Caco-2 (cell line): ENCODE results near the gene NRBF2. TPM values are rescaled to one million over a fixed set of nuclear protein-coding genes. Genes with fewer than 3 reads are reported as not detected.

ENCODE experiments used
- BruUV-seq: library from RNA; stranded (reverse); fragments of 400-500 nt; replicated peaks from 2 replicates; lab custom pipeline; 2021; lab: Mats Ljungman, UMichigan
- CTCF ChIA-PET: fragments of 300-600 bp; sonication (Branson Sonifier 250); formaldehyde crosslinking; loops from one replicate; lab custom pipeline; 2022; ENCODE audit warnings: antibody characterized with exemption; lab: Charles Lee
- POLR2A ChIA-PET: fragments of 300-600 bp; sonication (Branson Sonifier 250); formaldehyde crosslinking; loops from one replicate; lab custom pipeline; 2022; ENCODE audit warnings: antibody characterized with exemption; lab: Charles Lee
- DNase-seq, 2 experiments: peaks; one replicate each; pipeline versions ENCODE4 v3.0.0 to v3.0.0-alpha.2; 2020 to 2022
- H3K27me3 ChIP-seq: replicated peaks from 2 replicates; pipeline ENCODE4 v1.6.0; 2011; ENCODE audit warnings: low read length; ENCODE audit not compliant: control insufficient read depth, insufficient read depth
- H3K36me3 ChIP-seq: 2 replicates; pipeline ENCODE4 v1.5.1; 2011; ENCODE audit warnings: low read length; ENCODE audit not compliant: control insufficient read depth, insufficient read depth
- H3K4me1 ChIP-seq: fragments of 250-450 bp; sonication (Bioruptor Pico); 2 replicates; pipeline ENCODE4 v1.5.1; 2020; ENCODE audit warnings: mild to moderate bottlenecking
- H3K4me3 ChIP-seq: 2 replicates; pipeline ENCODE4 v1.5.1; 2011; ENCODE audit warnings: low read depth, mild to moderate bottlenecking, control low read depth, low read length
- H3K9me3 ChIP-seq: fragments of 250-450 bp; sonication (Bioruptor Pico); 2 replicates; pipeline ENCODE4 v1.5.1; 2020; ENCODE audit warnings: mild to moderate bottlenecking, moderate library complexity
- H3K27ac Mint-ChIP-seq: one replicate; pipeline ENCODE4 v1.8.0; 2022; ENCODE audit warnings: mixed read lengths; ENCODE audit not compliant: unreplicated experiment
- H3K27me3 Mint-ChIP-seq: one replicate; pipeline ENCODE4 v1.8.0; 2022; ENCODE audit warnings: mixed read lengths; ENCODE audit not compliant: insufficient read depth, unreplicated experiment
- H3K36me3 Mint-ChIP-seq: one replicate; pipeline ENCODE4 v1.8.0; 2022; ENCODE audit warnings: mild to moderate bottlenecking, mixed read lengths; ENCODE audit not compliant: insufficient read depth, unreplicated experiment
- H3K4me1 Mint-ChIP-seq: one replicate; pipeline ENCODE4 v1.8.0; 2022; ENCODE audit warnings: low read depth, mixed read lengths; ENCODE audit not compliant: unreplicated experiment
- H3K4me3 Mint-ChIP-seq: one replicate; pipeline ENCODE4 v1.8.0; 2022; ENCODE audit warnings: mild to moderate bottlenecking, moderate library complexity, mixed read lengths; ENCODE audit not compliant: unreplicated experiment
- H3K9me3 Mint-ChIP-seq: one replicate; pipeline ENCODE4 v1.8.0; 2022; ENCODE audit warnings: mixed read lengths; ENCODE audit not compliant: unreplicated experiment
- CTCF ChIP-seq, 2 experiments: fragments of 200-600 bp in 1 of 2; IDR thresholded peaks; 1 replicate in 1 of 2; 2 replicates in 1 of 2; pipeline versions ENCODE4 v1.5.1 to v1.8.0; 2011 to 2022; ENCODE audit warnings: antibody characterized with exemption in 1 of 2, control low read depth in 1 of 2, inconsistent platforms in 1 of 2, low read depth in 1 of 2, low read length in 1 of 2, mild to moderate bottlenecking in 1 of 2, moderate library complexity in 1 of 2; ENCODE audit not compliant: insufficient read depth in 1 of 2, severe bottlenecking in 1 of 2, unreplicated experiment in 1 of 2
- intact Hi-C: fragments of 100-400 bp; cut with micrococcal nuclease; formaldehyde crosslinking; loops from one replicate; pipeline ENCODE4 v1.10.0; 2022; ENCODE audit not compliant: unreplicated experiment
- total RNA-seq: library from RNA; stranded (reverse); gene quantifications from 2 replicates; pipeline ENCODE4 v1.2.3, GENCODE V29; 2022

Gene NRBF2
- total RNA-seq, 1 experiment from 2014 or later, result 52.5 TPM

- CTCF ChIA-PET, result interaction anchor here (0.7 kb wide), 1 partner anchor 608 kb away, joined by 3 read pairs; no protein-coding TSS in a partner anchor
- peaks cover 6% of the 10 kb centered on the region for H3K4me1 Mint-ChIP-seq
- no peaks in the 10 kb centered on the region for H3K4me1 ChIP-seq
- H3K36me3 ChIP-seq, result no peaks in the 10 kb centered on the region
- H3K27me3 Mint-ChIP-seq, result peaks cover 13% of the 10 kb centered on the region
- H3K27ac Mint-ChIP-seq, result no peak overlapping the region
- BruUV-seq, result no TSS peak
- no peak overlapping the region for H3K4me3 ChIP-seq
- H3K9me3 ChIP-seq, result no peaks in the 10 kb centered on the region
- peaks cover 7% of the 10 kb centered on the region for H3K9me3 Mint-ChIP-seq
- DNase-seq, result no peak
- no peak for TF ChIP-seq CTCF (IDR thresholded peaks at IDR 0.05; ENCODE audit: insufficient read depth in 1 of 2, low read depth in 1 of 2, low read length in 1 of 2, severe bottlenecking in 1 of 2, unreplicated experiment in 1 of 2)
- no peaks in the 10 kb centered on the region for H3K27me3 ChIP-seq
- no peaks in the 10 kb centered on the region for H3K36me3 Mint-ChIP-seq
- intact Hi-C loops, result no loop called here
- POLR2A ChIA-PET, result no interaction called here
- no peak overlapping the region for H3K4me3 Mint-ChIP-seq
These were observed 25.1 kb upstream of the NRBF2 start for GRCh38 chr10:63107943-63108437.

GRCh38 chr10:63110940-63111339, 22.2 kb upstream of the NRBF2 start:
- no peaks in the 10 kb centered on the region for H3K9me3 ChIP-seq
- Mint-ChIP-seq H3K9me3 (no peaks in the 10 kb centered on the region), H3K4me1 (peaks cover 6% of the 10 kb centered on the region), H3K4me3 (no peak overlapping the region), H3K27me3 (peaks cover 9% of the 10 kb centered on the region), H3K36me3 (no peaks in the 10 kb centered on the region), H3K27ac (no peak overlapping the region)
- no peaks in the 10 kb centered on the region for H3K27me3 ChIP-seq
- no peaks in the 10 kb centered on the region for H3K36me3 ChIP-seq
- H3K4me1 ChIP-seq, result no peaks in the 10 kb centered on the region
- no TSS peak for BruUV-seq
- no peak for TF ChIP-seq CTCF (IDR thresholded peaks at IDR 0.05; ENCODE audit: insufficient read depth in 1 of 2, low read depth in 1 of 2, low read length in 1 of 2, severe bottlenecking in 1 of 2, unreplicated experiment in 1 of 2)
- intact Hi-C loops, result no loop called here
- ChIA-PET CTCF (no interaction called here), POLR2A (no interaction called here)
- DNase-seq, result no peak
- no peak overlapping the region for H3K4me3 ChIP-seq

DNA sequence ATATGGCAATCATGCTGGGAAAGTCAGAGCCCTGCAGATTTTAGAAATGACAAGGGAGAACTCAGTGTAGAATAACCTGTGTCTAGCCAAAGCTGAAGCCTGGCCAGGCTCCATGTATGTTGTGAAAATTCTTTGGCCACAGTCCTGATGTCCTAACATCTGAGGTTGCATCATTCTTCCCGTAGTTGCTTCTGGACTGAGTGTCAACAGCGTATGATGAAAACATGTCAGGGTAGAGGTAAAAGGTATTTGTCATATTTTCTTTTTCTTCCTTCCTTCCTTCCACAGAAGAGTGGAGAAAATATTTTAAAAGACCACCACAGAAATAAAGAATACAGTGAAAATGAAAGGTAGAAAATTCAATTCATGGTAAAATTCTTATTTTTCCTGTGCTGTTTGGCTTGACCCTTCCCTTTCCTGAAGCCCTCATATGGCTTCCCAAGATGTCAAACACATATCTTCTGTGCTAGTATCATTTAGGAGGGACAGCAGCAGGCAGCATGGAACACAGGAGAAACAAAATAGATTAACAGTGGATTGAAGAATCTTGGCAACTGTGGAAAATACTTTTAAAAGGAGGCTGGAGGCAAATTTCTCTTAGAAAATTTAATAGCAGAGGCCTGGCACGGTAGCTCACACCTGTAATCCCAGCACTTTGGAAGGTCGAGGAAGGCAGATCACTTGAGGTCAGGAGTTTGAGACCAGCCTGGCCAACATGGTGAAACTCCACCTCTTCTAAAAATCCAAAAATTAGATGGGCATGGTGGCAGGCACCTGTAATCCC, 18.9 kb upstream of the NRBF2 start:
- Mint-ChIP-seq H3K27me3 (peaks cover 6% of the 10 kb centered on the region), H3K4me3 (no peak overlapping the region), H3K9me3 (no peaks in the 10 kb centered on the region), H3K36me3 (no peaks in the 10 kb centered on the region), H3K27ac (peak overlapping the region; percentile 34), H3K4me1 (peaks cover 6% of the 10 kb centered on the region)
- intact Hi-C loops, result no loop called here
- no TSS peak for BruUV-seq
- Histone ChIP-seq H3K4me3 (no peak overlapping the region), H3K4me1 (no peaks in the 10 kb centered on the region), H3K36me3 (no peaks in the 10 kb centered on the region), H3K9me3 (0 out of 2 replicates have a peak, but pooled peaks cover 4% of the 10 kb centered on the region), H3K27me3 (no peaks in the 10 kb centered on the region)
- TF ChIP-seq CTCF (IDR thresholded peaks at IDR 0.05; ENCODE audit: insufficient read depth in 1 of 2, low read depth in 1 of 2, low read length in 1 of 2, severe bottlenecking in 1 of 2, unreplicated experiment in 1 of 2), result no peak
- DNase-seq, result peak in 1 of 2 experiments; percentile 35
- POLR2A ChIA-PET, result no interaction called here
- CTCF ChIA-PET, result no interaction called here
